Right hindlimb (tissue), 1 donor: ENCODE results near the gene CCNA2.

Experiments used
- DNase-seq: peaks from one replicate; pipeline ENCODE4 v3.0.0-alpha.2; 2018

CCNA2 gene

DNA sequence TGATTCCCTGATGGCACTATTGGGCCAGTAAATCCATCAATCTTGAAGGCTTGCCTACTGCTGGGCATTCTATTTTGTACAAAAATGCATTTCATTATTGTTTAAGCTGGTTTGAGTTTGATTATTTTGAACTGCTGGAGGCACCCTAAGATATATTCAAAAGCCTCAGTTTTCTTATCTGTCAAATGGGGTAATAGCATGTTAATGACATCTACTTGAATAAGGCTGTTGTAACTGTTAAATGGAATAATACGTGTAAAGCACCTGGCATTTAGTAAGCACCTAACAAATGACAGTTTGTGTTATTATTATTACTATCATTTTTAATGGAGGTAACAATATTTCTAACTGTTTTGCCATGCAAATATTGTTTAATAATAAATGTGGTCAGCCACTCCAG lies 51.8 kb downstream of the CCNA2 start:
- DNase-seq, result no peak

DNA sequence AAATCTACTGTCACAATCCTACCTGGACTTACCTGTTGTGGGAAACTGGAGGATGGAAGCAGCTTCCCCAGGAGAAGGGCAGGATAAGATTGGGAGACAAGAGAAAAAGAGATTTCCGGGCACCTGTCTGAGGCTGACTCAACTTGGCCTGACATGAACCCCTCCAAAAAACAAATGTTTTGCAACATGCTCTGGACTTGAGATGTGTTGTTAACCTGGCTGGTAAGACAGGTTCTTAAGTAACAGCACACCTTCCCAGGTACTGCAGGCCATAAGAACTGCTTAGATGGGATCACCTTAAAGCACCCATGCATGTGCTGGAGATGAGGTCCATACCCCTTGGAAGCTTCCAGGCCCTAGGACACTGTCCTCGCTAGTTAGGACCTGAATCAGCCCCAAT lies 54.3 kb downstream of the CCNA2 start:
- no peak for DNase-seq

DNA sequence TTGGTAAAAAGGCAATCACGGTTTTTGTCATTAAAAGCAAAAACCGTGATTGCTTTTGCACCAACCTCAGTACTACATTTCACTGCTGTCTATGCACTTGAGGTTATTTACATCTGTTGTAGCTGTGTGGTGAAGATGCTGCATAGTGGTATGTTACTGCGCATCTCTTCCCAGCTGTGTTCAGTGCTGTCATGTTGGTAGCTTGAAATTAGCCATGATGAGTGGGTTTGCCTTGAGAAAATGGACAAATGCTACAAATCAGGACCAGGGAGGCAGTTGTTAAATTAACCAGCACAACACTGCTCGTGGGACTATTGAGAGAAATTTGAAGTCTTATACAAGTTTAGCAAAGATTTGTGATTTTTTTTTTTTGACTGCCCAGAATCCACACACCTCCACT lies 56.5 kb downstream of the CCNA2 start:
- no peak for DNase-seq
